ENCODE results near the gene FRG2B.
"Not testable (repeated sequence)": the region's sequence is repeated elsewhere in the genome, so short reads cannot be mapped to it uniquely, and the experiment has no call there.

FRG2B gene

GRCh38 chr10:133592716-133593115 is 33.9 kb downstream of the FRG2B start:
- DNase-seq, result no peak

GRCh38 chr10:133590970-133591359 is 35.6 kb downstream of the FRG2B start:
- no peak for DNase-seq

- DNase-seq, result no peak
Observed at GRCh38 chr10:133590226-133590969, 36.2 kb downstream of the FRG2B start.

GRCh38 chr10:133577037-133577436 is 49.6 kb downstream of the FRG2B start:
- not testable (repeated sequence) for DNase-seq

Measured in NCI-H1092 treated with DMSO at 0.1 percent for 48 hours (cell line).